ENCODE measurements around the gene KCNE3.

DNA sequence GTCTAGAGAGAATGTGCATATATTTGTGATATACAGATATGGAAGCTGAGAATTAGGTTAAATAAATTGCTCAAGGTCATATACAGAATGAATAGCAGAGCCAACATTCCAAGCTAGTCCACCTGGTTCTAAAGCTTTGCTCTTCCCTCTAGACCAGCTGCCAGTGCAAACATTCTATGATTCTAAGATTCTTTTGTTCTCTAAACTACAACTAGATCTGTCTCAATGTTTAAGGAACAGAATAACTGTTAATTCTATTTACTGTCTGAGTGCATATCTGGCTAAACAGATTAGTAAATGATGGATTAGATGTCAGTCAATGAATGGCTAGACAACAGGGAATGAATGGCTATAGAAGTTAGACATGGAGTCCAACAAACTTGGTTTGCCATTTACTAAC lies 19.6 kb downstream of the KCNE3 start:
- TF ChIP-seq POLR2A (IDR thresholded peaks at IDR 0.05) = no peak
- TF ChIP-seq, protein P1, sequence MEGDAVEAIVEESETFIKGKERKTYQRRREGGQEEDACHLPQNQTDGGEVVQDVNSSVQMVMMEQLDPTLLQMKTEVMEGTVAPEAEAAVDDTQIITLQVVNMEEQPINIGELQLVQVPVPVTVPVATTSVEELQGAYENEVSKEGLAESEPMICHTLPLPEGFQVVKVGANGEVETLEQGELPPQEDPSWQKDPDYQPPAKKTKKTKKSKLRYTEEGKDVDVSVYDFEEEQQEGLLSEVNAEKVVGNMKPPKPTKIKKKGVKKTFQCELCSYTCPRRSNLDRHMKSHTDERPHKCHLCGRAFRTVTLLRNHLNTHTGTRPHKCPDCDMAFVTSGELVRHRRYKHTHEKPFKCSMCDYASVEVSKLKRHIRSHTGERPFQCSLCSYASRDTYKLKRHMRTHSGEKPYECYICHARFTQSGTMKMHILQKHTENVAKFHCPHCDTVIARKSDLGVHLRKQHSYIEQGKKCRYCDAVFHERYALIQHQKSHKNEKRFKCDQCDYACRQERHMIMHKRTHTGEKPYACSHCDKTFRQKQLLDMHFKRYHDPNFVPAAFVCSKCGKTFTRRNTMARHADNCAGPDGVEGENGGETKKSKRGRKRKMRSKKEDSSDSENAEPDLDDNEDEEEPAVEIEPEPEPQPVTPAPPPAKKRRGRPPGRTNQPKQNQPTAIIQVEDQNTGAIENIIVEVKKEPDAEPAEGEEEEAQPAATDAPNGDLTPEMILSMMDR (IDR thresholded peaks at IDR 0.05) = no peak
- no peak for TF ChIP-seq EP300 (IDR thresholded peaks at IDR 0.05)
